Measurements from ENCODE around the gene PIR.

Gene PIR

DNA sequence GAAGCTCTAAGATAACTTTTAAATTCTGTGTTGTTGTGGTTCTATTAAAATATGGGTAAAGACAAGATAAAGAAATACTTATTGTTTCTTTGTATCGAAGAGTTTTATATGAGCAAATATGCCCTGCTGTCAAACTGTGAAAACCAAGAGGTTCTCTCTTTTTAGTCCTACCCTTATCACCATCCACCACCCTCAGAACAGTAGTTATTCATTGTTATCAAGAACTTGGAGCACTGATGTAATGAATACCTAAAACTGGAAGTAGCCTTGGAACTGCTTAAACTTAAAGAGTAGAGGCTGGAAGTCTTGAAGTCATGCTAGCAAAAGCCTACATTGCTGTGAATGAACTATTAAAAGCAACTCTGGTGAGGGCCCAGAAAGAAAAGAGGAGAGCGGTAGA lies 9.2 kb downstream of the PIR start:
- no peak for DNase-seq (ENCODE audit: low spot score)

DNA sequence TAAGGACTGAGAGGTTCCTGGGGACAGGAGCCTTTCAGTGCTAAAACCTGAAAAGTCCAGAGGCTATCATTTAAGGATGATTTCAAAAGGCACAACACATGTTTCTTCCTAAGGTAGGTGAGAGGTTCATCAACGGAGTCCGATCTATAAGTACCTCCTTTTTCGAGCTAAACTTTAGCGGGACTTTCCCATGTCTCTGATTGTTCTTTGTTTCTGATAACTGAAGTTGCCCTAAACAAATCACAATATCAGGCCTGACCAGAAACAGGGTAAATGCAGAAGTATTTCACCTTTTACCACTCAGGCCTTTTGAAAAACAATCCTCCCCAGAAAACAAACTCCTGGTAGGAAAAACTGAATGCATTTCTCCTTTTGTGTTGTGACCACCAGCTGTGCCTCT lies 17.6 kb downstream of the PIR start:
- DNase-seq (ENCODE audit: low spot score): no peak

DNA sequence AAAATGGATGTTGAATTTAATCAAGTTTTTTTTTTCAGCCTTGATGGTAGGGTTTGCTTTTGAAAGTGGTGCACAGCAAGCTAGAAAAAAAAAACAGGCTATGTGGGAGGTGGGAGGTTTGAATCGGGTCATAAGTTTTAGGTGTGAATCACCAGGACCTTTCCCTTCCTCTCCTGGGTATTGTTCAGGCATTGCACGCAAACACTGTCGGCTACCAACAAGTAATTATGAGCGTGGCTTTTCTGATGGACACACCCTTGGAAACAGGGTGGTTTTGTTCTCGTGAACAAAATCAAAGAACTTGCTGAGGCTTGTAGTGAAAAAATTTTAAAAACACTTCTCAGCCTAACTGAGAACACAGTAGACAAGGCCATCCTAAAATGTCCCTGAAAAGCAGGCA lies 18.1 kb downstream of the PIR start:
- DNase-seq (ENCODE audit: low spot score): no peak

DNA sequence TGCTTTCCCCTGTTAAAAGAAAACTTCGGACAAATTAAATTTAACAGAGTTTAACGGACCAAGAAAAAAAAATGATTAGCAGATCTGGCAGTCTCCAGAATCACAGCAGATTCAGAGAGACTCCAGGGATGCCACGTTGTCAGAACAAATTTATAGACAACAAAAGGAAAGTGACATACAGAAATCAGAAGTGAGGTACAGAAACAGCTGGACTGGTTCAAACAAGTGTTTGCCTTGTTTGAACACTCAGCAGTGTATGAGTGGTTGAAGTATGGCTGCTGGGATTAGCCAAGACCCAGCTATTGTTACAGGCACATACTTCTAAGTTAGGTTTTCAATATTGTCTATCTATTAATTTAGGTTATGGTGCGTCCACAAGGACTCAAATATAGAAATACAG lies 19.1 kb downstream of the PIR start:
- DNase-seq (ENCODE audit: low spot score): no peak

DNA sequence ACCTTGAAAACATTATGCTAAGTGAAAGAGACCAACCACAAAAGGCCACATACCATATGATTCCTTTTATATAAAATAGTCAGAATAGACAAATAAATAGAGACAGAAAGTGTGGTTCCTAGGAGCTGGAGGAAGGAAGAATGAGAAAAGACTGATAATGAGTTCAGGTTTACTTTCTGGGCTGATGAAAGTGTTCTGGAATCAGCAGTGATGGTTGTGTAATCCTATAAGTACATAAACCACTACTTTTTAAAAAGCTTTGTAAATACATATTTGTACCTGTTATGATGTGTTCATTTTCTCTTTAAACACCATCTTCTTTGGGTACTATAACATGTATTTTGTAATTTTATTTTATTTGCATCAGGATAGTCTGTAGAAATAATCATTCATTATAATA lies 20.6 kb downstream of the PIR start:
- no peak for DNase-seq (ENCODE audit: low spot score)

DNA sequence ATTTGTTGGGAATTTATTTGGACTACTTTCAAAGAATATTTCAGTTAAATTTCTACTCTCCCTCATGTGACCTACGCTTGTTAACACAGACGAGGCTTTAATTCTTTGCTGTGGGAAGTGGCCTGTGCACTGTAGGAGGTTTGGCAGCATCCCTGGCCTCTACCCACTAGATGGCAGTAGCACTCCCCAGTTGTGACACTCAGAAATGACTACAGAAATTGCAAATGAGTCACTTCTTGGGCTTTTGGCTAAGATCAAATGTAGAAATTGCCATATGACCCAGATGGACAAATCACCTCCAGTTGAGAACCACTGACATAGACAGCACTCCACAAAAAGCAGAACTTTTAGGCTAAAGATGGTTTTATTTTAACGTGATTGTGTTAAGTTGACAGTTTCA lies 22.1 kb downstream of the PIR start:
- DNase-seq (ENCODE audit: low spot score): peak; percentile 69

DNA sequence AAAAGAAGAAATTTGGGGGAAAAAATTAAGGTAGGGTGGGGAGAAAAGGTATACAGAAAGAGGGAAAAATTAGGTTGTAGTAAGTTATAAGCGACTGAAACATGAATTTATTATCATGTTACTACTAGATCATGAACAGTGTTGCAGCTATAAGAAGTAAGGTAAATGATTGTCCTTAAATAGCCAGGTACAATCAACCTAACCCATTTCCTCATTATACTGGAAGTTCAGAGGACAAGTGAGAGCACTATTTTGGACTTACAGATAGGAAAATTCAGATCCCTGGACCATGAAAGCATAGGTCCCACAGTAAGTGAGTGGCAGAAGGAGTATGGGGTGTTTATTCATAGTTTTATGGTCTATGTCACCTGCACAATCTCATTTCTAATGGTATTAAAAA lies 23.5 kb downstream of the PIR start:
- no peak for DNase-seq (ENCODE audit: low spot score)

DNA sequence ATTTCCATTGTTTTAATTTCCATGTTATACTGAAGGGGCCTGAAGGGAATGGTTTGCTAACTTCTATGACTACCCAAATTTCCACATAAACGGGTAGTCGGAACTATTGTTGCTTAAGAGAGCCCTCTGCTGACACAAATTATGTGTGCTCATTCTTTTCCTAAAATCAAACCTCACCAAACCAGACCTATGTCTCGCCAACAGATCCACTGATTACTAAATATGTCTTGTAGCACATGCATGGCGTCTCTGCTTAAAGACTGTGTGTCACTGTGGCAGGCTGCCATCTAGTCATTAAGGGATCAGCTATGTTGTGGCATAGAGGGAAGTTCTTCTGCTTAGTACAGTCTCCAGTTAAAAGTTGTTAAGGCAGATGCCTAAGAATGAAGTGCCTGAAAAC lies 25.1 kb downstream of the PIR start:
- DNase-seq (ENCODE audit: low spot score): no peak

DNA sequence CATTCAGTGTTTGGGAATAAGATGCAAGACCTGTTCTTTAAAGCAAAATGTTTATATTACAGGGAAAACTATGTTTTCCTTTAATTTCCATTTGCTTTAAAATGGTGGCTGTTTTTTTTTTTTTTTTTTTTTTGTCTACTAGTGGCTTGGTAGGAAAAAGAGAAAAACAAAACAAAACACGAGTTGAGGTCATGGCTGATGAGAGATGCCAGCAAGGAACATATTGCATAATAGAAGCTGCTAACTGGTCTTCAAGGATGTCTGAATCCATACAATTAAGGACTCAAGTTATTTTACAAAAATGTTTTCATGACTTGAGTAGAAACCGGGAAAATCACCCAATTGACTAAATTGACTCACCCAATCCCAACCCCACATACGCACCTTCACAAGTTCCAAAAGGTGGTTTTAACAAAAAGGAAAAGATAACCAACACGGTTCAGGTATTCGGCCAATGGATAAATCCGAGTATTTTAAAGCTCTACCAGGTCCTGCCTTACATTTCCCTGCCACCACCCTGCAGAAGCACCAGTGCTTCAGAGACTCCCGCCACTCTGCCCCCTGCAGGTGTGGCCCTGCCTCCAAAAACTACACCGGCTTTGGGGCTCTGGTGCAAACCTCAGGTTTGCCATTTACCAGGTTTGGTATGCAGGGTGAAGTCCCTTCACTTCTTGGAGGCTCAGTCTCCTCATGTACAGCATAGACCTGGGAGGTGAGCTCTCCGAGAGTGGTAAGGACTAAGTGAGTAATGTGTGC lies 27.1 kb downstream of the PIR start:
- DNase-seq (ENCODE audit: low spot score): no peak

DNA sequence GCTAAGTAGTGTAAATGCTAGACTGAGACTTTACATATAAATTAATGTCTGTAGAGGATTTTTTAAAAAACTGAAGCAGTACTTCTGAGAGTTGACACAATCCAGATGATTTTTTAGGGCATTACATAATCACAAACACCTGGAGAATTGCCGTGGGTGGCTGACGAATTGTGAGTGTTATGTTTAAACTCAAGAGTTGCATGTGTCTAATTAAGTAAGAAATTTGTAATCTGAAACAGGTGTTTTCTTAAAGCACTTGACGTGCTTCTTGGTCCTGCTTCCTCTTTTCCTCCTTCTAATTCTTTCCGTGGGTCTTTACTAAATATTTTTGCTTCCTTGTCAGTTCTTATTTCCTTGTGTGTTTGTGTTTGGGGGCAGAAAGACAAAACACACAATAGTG lies 27.8 kb downstream of the PIR start:
- no peak for DNase-seq (ENCODE audit: low spot score)

DNA sequence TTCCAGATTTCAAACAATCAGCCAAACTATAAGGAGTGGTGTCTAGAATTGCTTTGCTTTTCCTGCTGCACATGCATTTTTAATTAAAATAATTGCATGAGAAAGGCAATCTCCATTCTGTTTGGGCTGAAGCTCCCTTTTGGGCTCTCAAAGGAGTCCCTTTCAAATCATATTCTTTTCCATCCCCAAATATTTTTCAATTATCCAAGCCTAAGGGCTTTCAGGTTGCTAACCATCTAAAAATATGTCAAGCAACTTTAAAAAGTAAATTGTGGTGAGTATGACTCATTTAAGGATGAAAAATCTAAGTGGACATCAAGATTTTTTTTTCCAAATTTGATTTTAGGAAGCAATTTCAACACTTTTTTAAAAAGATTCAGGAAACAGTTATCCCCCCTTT lies 28.4 kb downstream of the PIR start:
- DNase-seq (ENCODE audit: low spot score): no peak

DNA sequence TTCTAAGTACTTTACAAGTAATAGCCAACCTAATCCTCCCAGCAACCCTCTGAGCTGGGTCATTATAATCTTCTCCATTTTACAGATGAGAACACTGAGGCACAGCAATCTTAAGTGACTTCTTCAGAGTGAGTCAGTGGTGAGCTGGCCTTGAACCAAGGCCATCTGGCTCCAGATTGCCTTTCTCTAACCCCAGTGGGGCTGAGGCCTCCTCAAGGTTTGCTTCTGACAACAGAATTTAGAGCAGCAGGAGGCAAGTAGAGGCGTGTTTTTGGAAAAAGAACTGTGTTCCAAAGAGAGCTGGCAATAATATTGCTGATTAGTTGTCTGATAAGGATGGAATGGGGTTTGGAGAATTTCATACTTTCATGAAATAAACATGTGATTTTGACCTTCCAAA lies 41.2 kb downstream of the PIR start:
- DNase-seq (ENCODE audit: low spot score): no peak

DNA sequence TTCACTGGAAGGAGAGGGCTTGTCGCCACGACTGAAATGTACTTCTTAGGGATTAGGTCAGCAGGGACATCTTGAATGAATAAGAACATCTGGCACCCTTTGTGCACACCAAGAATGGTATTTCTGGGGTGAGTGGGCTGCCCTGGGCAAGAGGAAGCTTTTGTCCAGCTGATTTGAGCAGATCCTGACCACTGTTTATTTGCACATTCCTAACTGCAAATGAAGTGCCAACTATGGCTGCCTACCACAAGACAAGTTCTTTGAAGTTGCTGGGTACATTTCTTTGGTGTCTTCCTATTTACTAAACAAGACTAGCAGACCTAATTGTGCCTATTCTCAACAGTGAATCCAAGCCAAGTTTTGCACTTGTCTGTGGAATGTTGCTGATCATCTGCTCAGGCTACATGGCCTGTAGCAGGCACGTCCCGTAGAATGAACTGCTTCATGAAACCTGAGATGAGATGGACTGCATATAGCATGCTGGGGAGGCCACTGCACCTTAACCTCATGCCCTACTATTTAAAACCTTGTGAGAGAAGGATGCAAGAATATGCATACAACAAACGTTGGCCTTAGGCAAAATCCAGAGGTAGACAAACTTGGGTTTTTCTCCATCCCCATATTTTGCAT lies 45.0 kb downstream of the PIR start:
- DNase-seq (ENCODE audit: low spot score): no peak

DNA sequence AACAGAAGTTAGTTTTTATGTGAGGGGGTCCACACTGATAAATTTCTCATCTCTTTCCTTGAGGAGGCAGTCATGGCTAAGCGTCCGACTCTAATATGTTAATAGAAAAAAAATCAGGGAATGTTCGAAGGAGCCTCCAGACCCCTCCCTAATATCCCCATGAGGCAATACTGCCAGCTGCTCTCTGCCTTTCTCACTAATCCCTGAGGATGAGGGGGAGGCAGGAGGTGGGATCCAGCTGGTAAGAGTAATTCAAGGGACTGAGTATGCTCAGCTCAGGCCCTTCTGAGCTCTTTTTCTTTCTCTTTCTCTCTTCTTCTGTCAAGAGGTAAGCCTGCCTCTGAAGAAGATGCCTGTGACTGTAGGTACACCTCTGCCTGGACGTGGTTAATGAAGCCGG lies 51.7 kb downstream of the PIR start:
- DNase-seq (ENCODE audit: low spot score): no peak

DNA sequence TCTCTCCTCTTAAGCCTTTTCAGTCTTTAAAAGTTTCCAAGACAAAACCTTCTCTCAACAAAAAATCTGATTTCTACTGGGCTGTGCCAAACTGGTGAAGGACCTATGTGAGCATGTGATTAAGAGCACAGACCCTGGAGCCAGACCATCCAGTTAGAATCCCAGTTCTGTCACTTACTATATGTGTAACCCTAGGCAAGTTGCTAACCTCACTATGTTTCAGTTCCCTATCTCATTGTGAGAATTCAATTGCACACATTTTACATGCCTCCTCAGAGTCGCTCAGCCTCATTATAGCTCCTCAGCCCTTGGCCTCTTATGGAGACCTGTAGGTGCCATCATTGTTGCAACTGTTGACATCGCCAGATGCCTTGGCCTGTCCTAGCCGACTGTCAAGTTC lies 54.8 kb downstream of the PIR start:
- DNase-seq (ENCODE audit: low spot score): no peak

DNA sequence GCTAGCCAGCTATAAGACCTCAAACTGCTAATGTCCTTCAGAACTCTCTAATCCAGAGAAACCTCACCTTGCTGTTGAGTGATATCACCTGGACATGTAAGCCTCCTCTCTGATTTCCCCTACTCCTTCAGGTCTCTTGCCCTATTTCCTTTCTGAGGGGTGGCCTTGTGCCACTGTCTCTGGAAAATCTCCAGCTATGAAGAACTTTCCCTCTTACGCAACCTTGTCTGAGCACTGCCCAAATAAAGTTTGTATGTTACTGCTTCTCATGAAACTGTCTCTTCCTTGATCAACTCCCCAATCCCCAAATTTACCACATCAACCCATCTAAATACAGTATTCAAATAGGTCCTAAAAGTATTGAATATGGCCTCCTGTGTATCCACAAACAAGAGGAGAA lies 55.4 kb downstream of the PIR start:
- DNase-seq (ENCODE audit: low spot score): no peak

DNA sequence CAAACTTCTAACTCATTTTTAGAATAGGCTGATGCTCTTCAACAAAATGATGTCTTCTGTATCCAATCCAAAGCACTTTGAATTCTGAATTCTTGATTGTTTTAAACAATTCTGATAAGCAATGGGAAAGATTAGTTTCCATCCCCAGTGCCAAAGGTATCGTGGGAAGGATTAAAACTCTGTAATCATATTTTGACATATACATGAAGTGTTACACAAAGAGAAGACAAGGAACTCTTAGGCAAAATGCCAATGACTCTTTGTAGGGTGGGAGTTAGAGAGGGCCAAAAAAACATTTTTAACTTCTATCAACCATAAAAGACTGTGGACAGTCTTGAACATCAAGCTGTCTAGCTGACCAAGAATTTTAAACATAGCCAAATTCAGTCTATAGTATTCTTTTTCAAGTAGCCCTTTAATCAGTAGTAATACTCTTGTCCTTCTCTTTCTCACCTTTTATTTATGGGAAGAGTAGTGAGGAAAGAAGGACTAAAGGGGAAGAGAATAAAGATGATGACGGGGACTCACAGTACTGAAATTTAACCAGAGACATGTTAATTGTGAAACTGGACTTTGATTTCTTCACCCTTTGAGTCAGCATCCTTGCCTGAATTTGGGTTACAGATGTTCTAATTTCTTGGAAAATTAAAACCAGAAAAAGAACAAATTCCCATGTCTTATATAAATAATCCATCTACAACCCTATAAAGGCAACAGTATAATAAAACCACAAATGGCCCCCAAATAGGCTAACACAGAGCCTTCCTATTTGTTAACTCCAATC lies 57.1 kb downstream of the PIR start:
- DNase-seq (ENCODE audit: low spot score): no peak

DNA sequence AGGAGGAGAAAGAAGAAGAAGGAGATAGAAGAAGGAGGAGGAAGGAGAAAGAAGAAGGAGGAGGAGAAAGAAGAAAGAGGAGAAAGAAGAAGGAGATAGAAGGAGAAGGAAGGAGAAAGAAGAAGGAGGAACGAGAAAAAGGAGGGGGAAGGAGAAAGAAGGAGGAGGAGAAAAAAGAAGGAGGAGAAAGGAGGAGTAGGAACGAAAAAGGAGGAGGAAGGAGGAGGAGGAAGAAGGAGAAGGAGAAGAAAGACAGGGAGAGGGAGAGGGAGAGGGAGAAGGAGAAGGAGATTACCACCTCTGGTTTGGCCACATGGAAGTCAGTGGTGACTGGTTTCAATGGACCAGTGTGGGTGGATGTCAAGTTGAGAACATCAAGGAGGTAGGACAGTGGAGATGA lies 58.9 kb downstream of the PIR start:
- no peak for DNase-seq (ENCODE audit: low spot score)

DNA sequence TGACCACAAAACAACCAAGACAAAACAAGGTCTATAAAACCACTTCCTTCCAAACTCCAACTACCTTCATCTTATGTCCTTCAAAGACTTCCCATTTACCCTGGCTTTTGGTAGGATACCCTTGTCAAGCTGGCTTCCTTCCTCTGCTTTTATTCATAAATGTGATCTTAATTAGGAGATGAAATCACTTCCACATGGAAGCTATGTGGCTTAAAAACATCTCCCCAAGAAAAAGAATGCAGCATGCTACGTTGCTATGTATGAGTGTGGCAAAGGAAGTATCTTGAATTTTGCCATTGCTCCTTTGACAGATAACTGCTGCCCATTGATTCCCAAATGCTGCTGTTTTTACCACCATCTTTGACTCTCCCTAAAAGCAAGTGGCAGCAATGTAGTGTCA lies 62.5 kb downstream of the PIR start:
- no peak for DNase-seq (ENCODE audit: low spot score)

DNA sequence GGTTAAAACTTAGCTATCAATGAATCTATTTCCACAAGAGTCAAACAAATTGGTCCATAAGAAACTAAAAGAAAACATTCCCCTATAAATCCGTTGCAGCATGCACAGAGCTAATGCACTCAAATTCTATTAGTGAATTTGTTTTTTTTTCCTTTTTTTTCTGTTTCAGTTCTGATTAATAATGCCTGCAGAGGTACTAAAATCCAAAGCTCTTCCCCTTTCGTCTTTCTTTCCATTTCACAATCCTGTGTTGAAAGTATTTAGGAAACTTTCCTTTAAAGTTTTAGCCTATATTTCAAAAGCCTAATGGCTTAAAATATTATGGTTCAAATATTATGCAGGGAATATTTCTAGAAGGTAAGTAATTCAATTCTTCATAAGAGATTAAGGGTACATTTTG lies 63.1 kb downstream of the PIR start:
- no peak for DNase-seq (ENCODE audit: low spot score)

DNA sequence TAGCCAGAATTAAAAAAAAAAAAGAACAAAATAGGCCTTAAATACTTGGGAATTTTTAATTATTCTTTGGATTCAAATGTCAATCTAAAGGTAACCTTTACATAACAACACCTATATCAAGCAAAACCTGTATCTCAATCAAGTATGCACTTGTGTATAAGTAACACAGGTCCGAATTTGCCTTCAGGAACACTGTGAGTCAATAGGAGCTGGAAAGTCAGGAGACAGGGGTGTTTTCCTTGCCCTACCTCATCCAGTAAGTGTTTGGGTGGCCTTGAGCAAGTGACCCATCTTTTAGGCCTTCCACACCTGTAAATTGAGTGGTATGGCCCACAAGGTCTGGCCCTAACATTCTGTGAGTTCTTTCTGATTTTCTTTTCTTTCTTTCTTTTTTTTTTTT lies 68.1 kb downstream of the PIR start:
- no peak for DNase-seq (ENCODE audit: low spot score)

DNA sequence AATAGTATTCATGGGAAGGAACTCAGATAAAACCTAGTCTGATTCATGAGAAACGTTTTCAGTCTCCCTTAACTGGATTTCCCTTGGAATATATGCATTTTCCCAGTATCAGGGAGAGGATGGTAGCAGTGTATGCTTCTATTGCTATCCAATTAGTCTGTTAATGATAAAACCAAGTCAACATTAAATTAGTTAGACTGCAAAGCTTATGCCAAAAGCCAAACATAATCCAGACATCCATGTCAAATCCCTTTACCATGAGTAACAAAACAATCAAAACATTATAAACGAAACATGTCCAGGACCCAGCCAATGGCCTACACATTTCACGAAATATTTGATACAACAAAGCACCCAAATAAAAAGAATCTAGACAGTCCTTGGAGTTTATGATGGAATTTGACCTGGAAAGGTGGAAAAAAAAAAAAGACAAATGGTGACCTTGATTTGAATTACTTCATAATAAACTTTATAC lies 74.4 kb downstream of the PIR start:
- DNase-seq (ENCODE audit: low spot score): no peak

DNA sequence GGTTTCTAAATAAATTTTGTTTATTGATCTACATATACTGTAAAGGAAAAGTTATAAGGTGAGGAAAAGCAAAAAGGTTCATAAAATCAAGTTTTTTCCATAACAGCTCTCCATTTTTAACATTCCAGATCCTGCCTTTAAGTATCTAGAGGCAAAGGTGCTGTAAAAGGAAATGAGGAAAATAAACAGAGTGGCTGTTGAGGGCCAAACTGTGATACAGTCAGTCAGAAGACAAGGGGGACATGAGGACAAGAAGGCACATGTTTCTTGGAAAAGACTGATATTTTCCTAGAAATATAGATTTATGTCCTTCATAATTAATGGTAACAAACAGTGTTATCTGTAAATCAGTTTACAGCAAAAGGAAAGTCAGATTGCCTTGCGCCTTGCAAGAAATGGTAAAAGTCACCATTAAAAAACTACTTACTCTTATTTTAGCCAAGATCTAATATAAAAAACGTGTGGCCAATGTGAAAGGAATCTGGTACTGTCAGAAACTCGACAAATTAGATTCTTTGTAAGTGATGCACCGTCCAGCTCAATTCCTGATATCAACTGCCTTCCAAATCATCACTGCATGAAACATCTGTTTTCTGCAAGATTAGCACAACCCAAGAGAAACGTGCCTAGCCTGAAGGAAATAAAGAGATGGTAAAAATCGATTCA lies 75.0 kb downstream of the PIR start:
- no peak for DNase-seq (ENCODE audit: low spot score)
